GM19328 (cell line): ENCODE results near the gene PARVG.

ENCODE experiments used
- ATAC-seq: cut with Tn5 transposase; IDR thresholded peaks from one replicate; pipeline ENCODE4 v1.9.1; 2021; ENCODE audit warnings: mild to moderate bottlenecking, moderate library complexity; ENCODE audit not compliant: unreplicated experiment

PARVG gene

DNA sequence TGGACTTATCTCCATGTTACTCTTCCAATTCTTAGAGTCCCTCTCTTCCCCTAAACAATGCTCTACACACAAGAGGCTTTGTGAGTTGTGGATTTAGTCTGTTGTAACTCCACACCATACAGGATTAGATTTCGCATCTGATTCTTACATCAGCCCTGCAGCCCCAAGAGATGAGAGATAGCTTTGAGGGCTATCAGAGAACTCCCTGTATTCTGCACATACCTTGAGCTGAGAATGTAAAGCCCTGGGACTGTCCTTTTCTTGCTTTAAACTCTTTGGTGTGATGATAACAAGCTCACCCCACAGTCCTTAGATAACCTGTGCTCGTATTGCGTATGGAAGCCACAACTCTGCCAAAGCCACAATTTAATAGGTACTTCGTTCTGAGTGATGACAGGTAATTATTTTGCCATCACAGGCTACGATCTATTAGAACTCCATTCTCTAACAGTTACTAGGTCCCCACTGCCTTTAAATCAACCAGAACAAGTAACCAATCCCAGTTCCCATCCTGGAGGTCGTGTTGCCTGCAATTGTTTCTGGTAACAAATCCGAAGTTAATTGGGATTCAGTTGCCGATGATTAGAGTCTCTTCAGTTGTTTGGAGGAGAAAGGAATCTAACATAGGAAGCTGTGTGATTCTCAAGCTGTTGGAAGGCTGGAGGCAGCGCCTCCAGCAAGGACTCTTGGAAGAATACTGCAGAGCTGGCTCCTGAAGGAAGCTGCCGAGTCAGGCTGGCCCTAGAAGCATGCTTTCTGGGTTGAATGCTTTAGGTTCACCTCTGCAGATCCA lies 1.3 kb upstream of the PARVG start:
- ATAC-seq: no peak

DNA sequence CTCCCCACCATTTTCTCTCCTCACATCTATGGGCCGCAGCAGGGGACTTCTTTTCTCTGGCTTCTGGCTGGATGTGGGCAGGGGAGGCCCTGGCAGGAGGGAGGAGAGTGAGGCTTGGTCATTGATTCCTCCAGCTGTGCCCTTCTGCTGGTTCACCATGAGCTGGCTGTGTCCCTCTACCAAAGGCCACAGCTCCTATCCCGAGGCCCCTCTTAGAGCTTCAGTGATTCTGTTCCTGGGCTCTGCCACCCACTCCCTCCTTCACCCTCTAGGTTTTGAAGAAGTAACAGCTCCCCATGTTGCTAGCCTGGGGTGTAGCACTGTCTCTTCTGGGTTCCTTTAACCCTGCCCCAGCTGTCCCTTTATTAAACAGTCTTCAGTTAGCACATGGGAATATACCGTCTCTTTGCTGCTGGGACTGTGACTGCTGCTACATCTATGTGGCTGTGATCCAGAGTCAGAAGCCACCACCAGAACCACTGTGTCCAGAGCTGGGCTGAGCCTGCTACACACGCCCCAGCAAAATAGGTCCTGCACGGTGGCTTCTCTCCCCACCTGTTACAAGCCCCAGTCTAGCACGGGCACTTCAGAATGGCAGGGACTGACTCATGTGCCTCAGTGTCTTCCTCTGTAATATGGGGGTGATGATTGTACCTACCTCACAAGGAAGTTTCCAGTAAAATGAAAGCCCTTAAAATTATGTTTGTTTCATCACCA lies 578 bp upstream of the PARVG start:
- ATAC-seq: no peak

DNA sequence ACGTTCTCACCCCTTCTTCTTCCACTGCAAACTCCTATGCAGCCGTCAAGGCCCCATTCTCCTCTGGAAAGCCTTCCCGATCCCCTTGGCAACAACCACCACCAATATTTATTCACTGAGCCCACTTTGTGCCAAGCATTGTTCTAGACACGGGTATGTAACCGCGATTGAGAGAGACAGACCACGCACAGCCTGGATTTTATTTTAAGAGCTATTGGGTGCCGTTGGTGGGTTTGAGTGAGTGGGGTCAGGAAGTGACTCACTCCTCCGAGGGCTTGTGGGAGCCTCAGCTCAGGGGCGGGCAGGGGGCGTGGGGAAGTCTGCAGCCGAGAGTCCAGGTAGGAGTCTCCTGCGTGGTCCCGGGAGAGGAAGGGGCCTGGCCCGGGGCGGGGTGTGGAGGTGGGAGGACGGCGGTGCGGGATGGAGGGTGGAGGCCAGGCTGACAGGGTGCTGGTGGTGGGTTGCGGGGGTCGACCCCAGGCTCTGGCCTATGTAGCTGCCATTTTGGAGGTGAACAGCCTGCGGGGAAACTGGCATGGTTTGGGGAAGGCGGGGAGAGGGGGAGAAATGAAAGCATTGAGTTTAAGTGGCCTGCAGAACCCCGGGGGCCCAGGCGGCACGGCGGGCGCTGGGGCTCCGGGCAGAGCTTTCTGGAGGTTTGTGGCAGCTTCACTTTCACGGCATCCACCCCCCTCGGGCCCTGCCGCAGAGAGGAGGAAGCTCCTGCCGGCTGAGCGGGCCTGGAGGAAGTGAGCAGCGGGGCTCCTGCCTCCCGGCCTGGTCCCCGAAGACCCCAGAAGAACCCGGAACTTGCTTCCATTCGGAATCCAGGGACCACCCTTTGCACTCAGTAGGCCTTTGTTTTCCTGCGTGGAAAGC lies 547 bp downstream of the PARVG start:
- no peak for ATAC-seq

DNA sequence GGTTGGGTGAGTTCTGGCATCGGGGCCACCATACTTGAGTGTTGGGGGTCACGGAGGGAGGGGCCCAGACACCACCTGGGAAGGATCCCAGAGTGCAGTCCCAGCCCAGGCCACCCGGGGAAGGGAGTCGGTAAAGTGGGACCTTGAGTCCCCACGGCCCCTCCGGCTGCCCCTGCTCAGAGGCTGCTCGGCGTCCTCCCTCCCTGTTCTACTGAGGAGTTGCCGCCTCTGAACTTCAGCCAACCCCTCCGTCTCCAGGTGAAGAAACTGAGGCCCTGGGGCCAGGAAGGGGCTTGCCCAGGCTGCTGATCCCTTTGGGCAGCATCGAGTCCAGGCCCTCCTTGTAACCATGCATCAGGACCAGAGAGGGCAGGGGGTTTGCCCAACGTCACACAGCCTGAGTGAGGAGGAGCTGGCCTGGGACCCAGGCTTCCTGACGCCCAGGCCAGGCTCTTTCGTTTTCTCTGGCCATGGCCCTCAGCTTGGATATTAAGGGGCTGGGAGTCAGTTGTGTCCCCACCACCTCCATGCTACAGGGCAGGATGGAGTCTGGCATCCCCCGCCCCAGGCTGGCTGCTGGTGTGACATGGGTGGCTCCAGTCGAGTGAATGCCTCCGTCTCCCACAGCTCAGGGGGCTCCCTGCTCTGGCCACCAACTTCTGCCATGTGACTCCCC lies 1.3 kb downstream of the PARVG start:
- no peak for ATAC-seq

DNA sequence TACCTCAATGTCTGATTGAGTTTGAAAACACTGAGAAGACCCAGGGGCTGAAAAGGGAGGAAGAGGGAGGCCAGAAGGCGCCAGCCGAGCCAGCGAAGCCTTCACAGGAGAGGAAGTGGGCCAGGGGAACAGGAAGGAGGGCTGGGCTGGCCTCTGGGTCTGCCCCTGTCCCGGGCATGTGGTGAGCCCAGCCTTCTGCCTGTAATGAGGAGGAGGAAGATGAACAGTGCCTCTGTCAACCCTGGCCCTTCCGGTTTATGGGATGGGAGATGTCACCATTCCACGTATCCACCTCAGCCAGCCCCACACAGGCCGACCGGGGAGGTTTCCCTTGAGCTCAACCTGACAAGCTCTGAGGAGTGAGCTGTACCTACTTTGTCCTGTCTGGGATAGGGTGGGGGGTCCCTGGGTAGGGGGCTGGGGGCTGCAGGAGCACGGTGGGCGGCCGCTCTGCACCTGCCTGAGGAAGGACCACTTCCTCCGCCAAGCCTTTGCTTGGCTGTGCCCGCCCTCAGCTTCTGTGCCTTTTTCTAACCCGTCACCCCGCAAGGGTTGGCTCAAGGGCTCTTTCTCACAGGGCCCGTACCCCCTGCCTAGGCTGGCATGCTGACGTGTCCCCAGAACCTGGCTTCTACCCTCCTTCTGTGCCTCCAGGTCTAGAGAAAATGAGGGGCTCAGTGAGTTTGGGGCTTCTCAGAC lies 2.0 kb downstream of the PARVG start:
- ATAC-seq: no peak

DNA sequence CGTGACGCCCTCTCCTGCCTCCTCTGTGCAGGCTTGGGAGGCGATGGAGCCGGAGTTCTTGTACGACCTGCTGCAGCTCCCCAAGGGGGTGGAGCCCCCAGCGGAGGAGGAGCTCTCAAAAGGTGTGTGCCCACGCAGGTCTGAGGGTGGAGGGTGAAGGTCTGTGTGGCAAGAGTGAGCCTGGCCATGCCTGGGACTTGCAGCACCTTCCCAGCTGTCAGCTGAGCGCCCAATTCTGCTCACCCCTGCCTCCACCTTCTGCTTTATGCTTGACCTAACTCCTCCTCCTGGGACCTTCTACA lies 2.5 kb downstream of the PARVG start:
- no peak for ATAC-seq

DNA sequence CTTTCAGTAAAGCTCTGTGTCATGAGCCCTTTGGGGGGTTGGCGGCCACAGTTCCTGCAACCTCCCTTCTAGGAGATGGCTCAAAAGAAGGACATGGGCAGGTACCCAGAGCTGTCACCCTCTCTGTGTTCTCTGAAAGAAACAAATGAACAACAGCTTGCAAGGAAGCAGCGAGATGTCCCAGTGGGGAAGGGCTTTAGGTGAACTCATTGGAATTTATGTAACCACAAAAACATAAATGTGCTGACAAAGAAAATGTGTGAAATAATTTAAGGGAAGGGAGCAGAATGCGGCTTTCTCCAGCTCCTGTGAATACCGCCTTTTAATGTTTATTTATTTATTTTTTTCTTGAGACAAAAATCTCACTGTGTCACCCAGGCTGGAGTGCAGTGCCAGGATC lies 3.3 kb downstream of the PARVG start:
- no peak for ATAC-seq

DNA sequence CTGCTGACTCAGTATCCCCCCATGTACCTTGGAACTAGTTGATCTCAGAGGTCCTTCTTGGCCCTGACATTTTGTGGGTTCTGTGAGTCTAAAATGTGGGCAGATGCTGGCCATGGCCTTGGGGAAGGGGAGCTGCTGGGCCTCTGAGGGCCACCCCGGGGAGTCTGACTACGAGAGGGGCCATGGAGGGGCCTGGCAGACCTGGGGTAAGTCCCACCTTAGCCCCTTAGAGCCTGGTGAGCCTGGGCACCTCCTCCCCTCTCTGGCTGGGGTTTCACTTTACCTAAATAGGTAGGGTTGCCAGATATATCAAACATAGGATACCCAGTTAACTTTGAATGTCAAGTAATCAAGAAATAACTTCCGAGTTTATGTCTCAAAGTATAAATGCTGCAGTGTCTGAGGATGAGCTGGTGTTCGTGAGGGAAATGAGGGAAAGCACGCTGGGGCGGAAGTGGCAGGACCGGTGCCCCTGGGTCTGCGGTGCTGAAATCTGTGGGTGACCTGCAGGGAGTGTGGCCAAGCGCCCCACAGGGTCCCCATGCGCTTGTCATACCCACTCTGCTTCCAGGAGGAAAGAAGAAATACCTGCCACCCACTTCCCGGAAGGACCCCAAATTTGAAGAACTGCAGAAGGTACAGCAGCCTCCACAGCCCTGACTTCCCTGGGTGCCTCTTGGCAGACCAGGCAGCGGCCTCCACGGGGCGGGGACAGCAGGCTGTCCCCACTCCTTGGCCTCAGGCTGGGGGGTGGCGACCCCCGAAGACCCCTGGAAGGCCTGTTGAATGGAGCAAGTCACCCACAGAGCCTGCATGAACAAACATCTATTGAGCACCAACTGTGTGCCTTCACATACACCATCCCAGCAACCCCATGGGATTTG lies 4.8 kb downstream of the PARVG start:
- no peak for ATAC-seq

DNA sequence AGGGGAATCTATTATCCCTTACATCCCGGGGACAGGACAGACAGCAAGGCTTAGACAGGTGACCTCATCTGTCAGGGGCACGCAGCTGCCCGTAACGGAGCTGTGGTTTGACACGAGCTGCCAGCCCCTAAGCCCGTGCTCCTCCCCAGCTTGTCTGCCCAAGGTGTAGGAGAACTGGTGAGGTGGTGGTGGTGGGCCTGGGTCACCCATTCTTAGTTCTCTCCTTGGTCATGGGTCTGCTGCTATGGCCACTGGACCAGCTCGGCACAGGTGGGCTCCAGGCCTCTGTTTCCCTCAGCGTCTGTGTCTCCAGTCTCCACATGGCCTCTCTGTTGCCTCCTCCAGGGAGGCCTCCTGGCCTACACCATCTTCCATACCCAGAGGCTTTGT lies 5.4 kb downstream of the PARVG start:
- ATAC-seq: no peak

DNA sequence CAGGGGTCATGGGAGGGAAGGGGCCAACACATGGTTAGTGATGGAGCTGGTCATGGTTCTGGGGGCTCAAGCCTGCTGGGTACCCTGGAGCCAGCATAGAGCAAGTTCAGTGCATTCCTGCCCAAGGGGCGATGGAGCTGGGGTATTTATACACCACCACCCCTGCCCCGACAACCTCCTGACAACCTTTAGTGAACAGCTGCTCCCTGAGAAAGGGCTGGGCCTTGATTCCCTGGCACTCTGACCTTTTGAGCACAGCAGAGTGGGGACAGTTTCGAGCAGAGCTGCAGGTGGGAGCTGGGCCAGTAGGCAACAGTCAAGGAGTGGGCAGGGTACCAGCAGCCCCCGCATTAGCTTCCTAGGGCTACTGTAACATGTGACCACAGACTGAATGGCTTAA lies 6.0 kb downstream of the PARVG start:
- no peak for ATAC-seq

DNA sequence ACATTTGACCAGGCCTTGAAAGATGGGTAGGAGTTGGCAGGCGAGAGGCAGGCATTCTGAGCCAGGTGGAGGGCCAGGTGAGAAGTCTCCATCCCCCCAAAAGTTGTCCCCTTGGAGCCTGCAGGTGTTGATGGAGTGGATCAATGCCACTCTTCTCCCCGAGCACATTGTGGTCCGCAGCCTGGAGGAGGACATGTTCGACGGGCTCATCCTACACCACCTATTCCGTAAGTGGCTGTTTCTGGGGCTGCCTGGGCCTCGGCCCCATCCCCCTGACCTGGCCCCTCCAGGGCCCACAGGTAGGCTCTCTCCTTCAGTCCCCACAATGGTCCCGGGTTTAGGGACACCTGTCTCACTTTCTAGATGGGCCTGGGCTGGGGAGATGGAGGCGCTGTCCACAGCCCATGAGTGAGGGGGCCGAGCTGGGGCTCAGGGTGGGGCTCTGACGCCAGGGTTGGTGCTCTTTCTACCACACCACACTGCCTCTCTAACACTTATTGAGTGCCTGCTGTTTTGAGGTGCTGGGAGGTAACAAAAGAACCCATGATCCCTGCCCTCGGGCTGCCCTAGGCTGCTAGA lies 7.0 kb downstream of the PARVG start:
- ATAC-seq: no peak

DNA sequence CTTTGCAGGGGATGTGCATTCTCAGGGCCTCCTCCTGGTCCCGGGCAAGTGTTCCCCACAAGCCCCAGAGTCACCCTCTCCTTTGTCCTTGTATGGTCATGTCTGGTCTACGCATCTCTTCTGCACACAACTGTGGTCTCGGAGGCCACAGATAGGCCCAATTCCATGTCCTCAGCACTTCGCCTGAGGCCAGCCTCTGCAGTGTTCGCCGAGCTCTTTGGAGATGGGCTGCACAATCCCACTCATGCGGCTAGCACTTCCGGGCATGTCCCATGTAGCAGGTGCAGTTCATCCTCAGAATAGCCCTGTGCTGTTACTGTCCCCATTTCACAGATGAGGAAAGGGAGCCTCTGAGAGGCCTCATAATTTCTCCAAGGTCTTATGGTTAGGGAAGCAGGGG lies 7.6 kb downstream of the PARVG start:
- ATAC-seq: no peak

DNA sequence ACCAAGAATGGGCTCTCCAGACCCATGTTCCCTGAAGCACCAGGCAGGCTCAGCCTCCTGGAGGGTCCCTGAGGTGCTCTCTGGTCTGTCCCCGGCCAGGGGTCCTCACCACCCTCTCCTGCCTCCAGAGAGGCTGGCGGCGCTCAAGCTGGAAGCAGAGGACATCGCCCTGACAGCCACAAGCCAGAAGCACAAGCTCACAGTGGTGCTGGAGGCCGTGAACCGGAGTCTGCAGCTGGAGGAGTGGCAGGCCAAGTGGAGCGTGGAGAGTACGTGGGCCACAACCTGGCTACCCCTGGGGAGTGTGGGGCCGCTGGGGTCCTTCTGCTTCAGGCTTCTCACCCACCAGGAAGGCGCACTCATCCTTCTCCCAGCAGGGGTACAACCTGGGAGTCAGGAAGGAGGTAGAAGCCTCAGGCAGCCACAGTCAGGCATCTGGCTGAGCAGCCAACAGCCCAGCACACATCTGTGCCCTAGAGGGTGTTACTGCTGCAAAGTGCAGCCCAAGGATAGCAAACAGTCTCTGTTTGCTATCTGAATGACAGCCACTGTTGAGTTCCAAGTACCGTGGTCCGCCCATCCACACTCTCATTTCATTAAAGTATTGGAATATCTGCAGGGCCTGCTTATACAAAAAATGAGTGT lies 8.4 kb downstream of the PARVG start:
- ATAC-seq: no peak

DNA sequence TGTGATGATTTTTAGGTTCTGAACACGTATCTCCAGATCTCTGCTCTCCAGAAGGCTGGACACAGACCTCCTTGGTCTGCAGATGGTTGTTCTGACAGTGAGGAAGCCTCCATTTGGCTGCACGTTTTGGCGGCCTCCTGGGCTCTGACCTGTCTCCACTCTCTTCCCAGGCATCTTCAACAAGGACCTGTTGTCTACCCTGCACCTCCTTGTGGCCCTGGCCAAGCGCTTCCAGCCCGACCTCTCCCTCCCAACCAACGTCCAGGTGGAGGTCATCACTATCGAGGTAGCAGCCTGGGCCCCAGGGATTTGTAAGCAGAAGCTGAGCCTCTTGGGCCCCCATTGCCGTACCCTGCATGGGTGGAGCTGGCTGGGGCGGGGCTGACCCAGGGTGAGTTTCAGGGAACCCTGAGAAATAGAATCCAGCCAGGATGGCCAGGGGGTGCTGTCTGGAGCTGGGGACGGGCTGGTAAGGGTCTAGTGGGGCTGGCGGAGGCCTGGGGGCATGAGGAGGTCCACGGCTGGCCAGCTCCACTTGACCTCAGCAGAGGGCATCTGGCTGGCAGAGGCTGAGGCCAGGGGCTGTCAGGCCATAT lies 9.8 kb downstream of the PARVG start:
- no peak for ATAC-seq

DNA sequence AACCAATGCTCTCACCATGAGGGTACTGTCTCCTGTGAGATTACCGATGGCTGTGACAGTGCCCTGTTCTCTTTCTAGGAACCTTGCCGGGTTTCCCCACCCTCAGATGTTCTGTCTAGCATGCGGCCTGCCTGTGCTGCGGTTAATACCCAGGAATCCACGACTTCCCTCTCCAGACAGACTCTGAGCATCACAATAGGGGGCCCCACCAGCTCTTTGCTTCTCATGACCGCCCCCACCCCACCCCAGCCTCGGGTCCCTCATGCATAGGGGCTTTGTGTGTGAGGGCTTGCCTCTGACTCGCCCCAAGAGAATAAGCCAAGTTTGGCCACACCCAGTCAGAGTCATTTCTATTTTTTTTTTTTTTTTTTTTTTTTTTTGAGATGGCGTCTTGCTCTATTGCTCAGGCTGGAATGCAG lies 10.3 kb downstream of the PARVG start:
- no peak for ATAC-seq

DNA sequence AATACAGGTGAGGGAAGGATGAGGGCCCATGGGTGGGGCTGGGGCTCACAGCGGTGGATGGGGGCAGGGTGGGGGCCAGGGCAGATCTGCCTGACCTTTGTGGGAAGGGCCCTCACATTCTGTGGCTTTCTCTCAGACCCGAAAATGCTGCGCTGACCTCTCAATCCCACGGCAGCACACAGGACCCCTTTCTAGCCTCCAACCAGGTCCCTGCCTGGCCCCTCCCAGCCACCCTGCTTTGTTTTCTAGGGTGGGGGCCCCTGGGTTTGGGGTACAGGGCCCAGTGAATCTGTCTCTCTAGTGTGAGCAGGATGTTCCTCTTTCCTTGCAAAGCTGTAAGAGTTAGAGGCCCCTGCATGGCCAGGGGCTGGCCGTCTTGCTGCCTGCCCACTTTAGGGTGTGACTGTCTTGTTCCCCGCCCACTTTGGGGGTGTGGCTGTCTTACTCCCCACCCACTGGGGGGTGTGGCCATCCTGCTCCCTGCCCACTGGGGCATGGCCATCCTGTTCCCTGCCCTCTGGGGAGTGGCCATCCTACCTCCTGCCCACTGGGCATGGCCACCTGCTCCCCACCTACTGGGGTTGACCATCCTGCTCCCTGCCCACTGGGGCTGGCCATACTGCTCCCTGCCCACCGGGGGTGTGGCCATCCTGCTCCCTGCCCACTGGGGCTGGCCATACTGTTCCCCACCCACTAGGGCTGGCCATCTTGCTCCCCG lies 11.5 kb downstream of the PARVG start:
- ATAC-seq: no peak

DNA sequence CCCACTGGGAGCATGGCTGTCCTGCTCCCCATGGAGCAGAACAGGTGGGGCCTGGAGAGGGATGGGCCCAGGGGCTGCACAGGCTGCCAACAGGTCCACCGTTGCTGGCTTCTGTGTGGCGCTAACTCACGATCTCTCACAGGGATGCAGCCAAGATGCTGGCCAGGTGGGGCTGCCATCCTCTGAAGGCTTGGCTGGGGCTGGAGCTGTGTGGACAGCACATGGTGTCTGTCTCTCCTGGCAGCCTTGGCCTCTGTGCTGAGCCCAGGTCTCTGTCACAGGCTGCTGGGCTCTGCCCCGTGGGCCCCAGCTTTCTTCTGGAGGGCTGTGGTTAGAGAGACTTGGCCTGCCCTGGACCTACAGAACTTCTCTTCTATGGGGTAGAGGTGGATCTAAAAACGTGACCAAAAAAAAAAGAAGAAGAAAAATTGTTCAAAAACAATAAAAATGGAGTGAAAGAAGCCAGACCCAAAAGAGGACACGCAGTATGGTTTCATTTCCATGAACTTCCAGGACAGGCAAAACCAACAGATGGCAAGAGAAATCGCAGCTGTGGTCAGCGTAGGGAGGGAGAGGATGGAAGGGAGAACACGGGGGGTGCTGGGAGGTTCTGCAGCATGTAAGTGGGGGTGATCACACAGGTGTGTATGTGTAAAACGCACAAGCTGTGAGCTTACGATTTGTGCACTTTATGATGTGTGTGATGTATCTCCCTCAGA lies 12.2 kb downstream of the PARVG start:
- no peak for ATAC-seq
